ENCODE measurements around the gene CYYR1. TPM values are rescaled to one million over a fixed set of nuclear protein-coding genes. Genes with fewer than 3 reads are reported as not detected.

Gene CYYR1
- total RNA-seq, 1 experiment from 2014 or later, result 13.6 TPM

GRCh38 chr21:26441149-26441548 lies 131.9 kb downstream of the CYYR1 start:
- Histone ChIP-seq H2BK15ac (ENCODE audit: low read depth, low read length) (no peak overlapping the region), H3K4me1 (ENCODE audit: insufficient read depth, low read length) (peaks cover 4% of the 10 kb centered on the region; the same call in 1 of the 2 replicates), H3K9ac (ENCODE audit: extremely low read depth, insufficient read length, low read length) (no peak overlapping the region), H3K4me2 (ENCODE audit: insufficient read depth, insufficient read length, low read length) (no peak overlapping the region), H2BK20ac (ENCODE audit: low read depth, low read length, poor library complexity, severe bottlenecking) (no peak overlapping the region), H3K79me2 (ENCODE audit: insufficient read depth, low read length) (no peaks in the 10 kb centered on the region), H3K18ac (ENCODE audit: insufficient read length, low read depth, low read length) (no peak overlapping the region), H3K14ac (ENCODE audit: insufficient read depth, low read length) (no peak overlapping the region), H2AK5ac (ENCODE audit: insufficient read length, low read length) (no peak overlapping the region), H2BK5ac (ENCODE audit: insufficient read length, low read length) (no peak overlapping the region), H3K27ac (ENCODE audit: insufficient read length, low read depth, low read length) (no peak overlapping the region), H4K20me1 (ENCODE audit: control insufficient read depth, insufficient read depth, insufficient read length) (no peaks in the 10 kb centered on the region), H3K79me1 (ENCODE audit: insufficient read depth, low read depth, low read length, poor library complexity, severe bottlenecking) (no peaks in the 10 kb centered on the region), H3K23ac (ENCODE audit: insufficient read length, low read depth, low read length) (no peak overlapping the region), H2AFZ (ENCODE audit: low read length) (no peak overlapping the region), H2BK12ac (ENCODE audit: insufficient read length, low read depth, low read length) (no peak overlapping the region), H4K91ac (ENCODE audit: insufficient read length, low read depth, low read length) (no peak overlapping the region), H4K8ac (replicated peaks; ENCODE audit: insufficient read length, low read depth, low read length) (no peak overlapping the region), H3T11ph (ENCODE audit: low read length) (no peak overlapping the region), H4K5ac (ENCODE audit: insufficient read length, low read depth, low read length) (no peak overlapping the region), H3K4ac (ENCODE audit: low read depth, low read length) (no peak overlapping the region), H3K27me3 (ENCODE audit: insufficient read depth, low read length) (no peaks in the 10 kb centered on the region), H3K23me2 (ENCODE audit: insufficient read length, low read depth, low read length, poor library complexity, severe bottlenecking) (no peaks in the 10 kb centered on the region), H2BK120ac (ENCODE audit: low read depth, low read length, poor library complexity, severe bottlenecking) (no peak overlapping the region), H3K56ac (ENCODE audit: insufficient read length, low read depth, low read length) (no peak overlapping the region), H3K9me3 (ENCODE audit: control insufficient read depth, low read depth, low read length) (no peaks in the 10 kb centered on the region)
- Mint-ChIP-seq H3K4me3 (no peak overlapping the region), H3K9me3 (peaks cover 0 to 2% of the 10 kb centered on the region in 2 experiments; a peak in 2 of 5 replicates), H3K27me3 (ENCODE audit: low read depth) (no peaks in the 10 kb centered on the region), H3K27ac (no peak overlapping the region), H3K4me1 (peaks cover 6 to 8% of the 10 kb centered on the region in 2 experiments), H3K36me3 (ENCODE audit: insufficient read depth in 1 of 3, low read depth in 3 of 3) (peaks cover 0 to 6% (median 0%) of the 10 kb centered on the region in 3 experiments; a peak in 5 of 7 replicates)
- WGBS (ENCODE audit: extremely low coverage, insufficient read length, low lambda C conversion rate), result no CpG with 5 or more reads among the region's 2 CpGs
- no peak for TF ChIP-seq CTCF (conservative IDR thresholded peaks at IDR 0.05)
- no peak for DNase-seq
